Stomach (tissue), 9 donors: ENCODE results near the gene CAMK1. TPM values are rescaled to one million over a fixed set of nuclear protein-coding genes. Genes with fewer than 3 reads are reported as not detected.

Source experiments
- DNase-seq, 2 donors: peaks; one replicate each; pipeline versions ENCODE4 v3.0.0 to v3.0.0-alpha.2; 2013 to 2019
- H3K27ac ChIP-seq, 5 donors: fragments of 200-600 bp in 4 of 5; sonication (generic) in 4 of 5; one replicate each; pipeline ENCODE4 v1.5.1; 2013 to 2019; ENCODE audit warnings: mild to moderate bottlenecking in 1 of 5, moderate library complexity in 1 of 5
- H3K27me3 ChIP-seq, 3 donors: fragments of 200-600 bp; sonication (generic); one replicate each; pipeline ENCODE4 v1.5.1; 2017 to 2019; ENCODE audit warnings: mixed run types in 1 of 3
- H3K36me3 ChIP-seq, 4 donors: fragments of 200-600 bp; sonication (generic); 1 replicate in 3 of 4; 2 replicates in 1 of 4; pipeline ENCODE4 v1.5.1; 2016 to 2019
- H3K4me1 ChIP-seq, 4 donors: fragments of 200-600 bp; sonication (generic); one replicate each; pipeline ENCODE4 v1.5.1; 2016 to 2019
- H3K4me3 ChIP-seq, 4 donors: fragments of 200-600 bp; sonication (generic) in 3 of 4; one replicate each; pipeline ENCODE4 v1.5.1; 2016 to 2019; ENCODE audit warnings: mild to moderate bottlenecking in 1 of 4
- H3K9me3 ChIP-seq, 4 donors: fragments of 200-600 bp; sonication (generic); one replicate each; pipeline ENCODE4 v1.5.1; 2016 to 2019
- EP300 ChIP-seq: sonication (generic); formaldehyde crosslinking; IDR thresholded peaks from one replicate; pipeline ENCODE4 v1.6.1; 2017; ENCODE audit warnings: antibody characterized with exemption
- POLR2A ChIP-seq, 4 donors: fragments of 450-650 bp; IDR thresholded peaks; one replicate each; pipeline ENCODE4 v1.6.1; 2016; ENCODE audit warnings: antibody characterized with exemption in 4 of 4, control low read depth in 2 of 4, mild to moderate bottlenecking in 1 of 4, moderate library complexity in 1 of 4
- POLR2AphosphoS5 ChIP-seq, 3 donors: sonication (generic); formaldehyde crosslinking; IDR thresholded peaks; one replicate each; pipeline ENCODE4 v1.6.1; 2016; ENCODE audit warnings: antibody characterized with exemption in 3 of 3
- WGBS, 5 donors: extraction: QIAGEN DNeasy Blood & Tissue Kit in 3 of 5; methylation state at CpG; one replicate each; pipeline versions ENCODE4 v1.1.5 to v1.1.7; 2013 to 2018; 5-methylcytosine and 5-hydroxymethylcytosine counted together
- intact Hi-C: fragments of 100-400 bp; cut with DNase I; formaldehyde crosslinking; loops from one replicate; pipeline ENCODE4 v1.15.1; 2023; ENCODE audit warnings: low total_unique reads
- polyA plus RNA-seq, 3 donors: library from polyadenylated mRNA; stranded (reverse); fragments of 200-250 nt; gene quantifications; one replicate each; pipeline ENCODE4 v1.2.3, GENCODE V29; 2013
- total RNA-seq, 5 donors: library from RNA; depleted of rRNA; stranded (reverse); fragments of >200 nt; gene quantifications; one replicate each; pipeline versions ENCODE4 v1.1.0 to v1.2.3, GENCODE V29; 2014 to 2016
- TF ChIP-seq, protein P1 (sequence below), 7 experiments: fragments of 450-650 bp in 4 of 7; fragments of 200-600 bp in 3 of 7; sonication (generic) in 3 of 7; IDR thresholded peaks; one replicate each; pipeline ENCODE4 v1.5.1; 2016 to 2019; ENCODE audit warnings: antibody characterized with exemption in 7 of 7, control low read depth in 2 of 7, mild to moderate bottlenecking in 1 of 7
- donor health status: healthy with polysubstance abuse.
- donor health status: Bipolar disorder and iron deficiency.
- donor health status: healthy.

The CAMK1 gene
- total and polyA plus RNA-seq, 8 donors, result 14.3 to 61.1 (median 25.3) TPM

DNA sequence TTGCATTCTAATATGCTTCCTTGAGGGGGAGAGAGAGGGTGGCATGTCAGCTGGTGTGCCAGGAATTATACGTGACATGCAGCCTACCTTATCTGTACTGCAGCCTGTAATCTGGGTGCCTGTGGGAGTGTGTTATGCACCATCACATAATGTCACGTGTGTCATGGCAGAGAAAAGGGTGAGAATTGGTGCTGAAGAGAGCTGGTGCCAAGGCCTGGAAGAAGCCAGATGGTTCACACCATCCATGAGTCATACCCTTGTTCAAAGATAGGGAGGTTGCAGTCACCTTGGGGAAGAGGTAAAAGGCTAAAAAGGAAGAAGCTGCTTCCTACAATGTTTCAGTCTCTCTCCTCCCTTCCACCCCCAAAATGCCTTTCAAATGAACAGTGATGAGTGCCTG, 32.9 kb downstream of the CAMK1 start:
- Histone ChIP-seq H3K4me1 (peaks cover 19 to 58% (median 35%) of the 10 kb centered on the region in 4 donors), H3K4me3 (no peak overlapping the region), H3K36me3 (peaks cover 68 to 83% (median 79%) of the 10 kb centered on the region in 4 donors), H3K27ac (no peak overlapping the region), H3K27me3 (no peaks in the 10 kb centered on the region), H3K9me3 (no peaks in the 10 kb centered on the region)
- TF ChIP-seq, protein P1, sequence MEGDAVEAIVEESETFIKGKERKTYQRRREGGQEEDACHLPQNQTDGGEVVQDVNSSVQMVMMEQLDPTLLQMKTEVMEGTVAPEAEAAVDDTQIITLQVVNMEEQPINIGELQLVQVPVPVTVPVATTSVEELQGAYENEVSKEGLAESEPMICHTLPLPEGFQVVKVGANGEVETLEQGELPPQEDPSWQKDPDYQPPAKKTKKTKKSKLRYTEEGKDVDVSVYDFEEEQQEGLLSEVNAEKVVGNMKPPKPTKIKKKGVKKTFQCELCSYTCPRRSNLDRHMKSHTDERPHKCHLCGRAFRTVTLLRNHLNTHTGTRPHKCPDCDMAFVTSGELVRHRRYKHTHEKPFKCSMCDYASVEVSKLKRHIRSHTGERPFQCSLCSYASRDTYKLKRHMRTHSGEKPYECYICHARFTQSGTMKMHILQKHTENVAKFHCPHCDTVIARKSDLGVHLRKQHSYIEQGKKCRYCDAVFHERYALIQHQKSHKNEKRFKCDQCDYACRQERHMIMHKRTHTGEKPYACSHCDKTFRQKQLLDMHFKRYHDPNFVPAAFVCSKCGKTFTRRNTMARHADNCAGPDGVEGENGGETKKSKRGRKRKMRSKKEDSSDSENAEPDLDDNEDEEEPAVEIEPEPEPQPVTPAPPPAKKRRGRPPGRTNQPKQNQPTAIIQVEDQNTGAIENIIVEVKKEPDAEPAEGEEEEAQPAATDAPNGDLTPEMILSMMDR (IDR thresholded peaks at IDR 0.05), result no peak
- peak in 1 of 3 donors; percentile 4 for TF ChIP-seq POLR2AphosphoS5 (IDR thresholded peaks at IDR 0.05)
- intact Hi-C loops, result no loop called here
- WGBS, 5 donors, result 42 to 61% (median 54%) methylated on average over 2 of the region's 2 CpGs
- no peak for DNase-seq

DNA sequence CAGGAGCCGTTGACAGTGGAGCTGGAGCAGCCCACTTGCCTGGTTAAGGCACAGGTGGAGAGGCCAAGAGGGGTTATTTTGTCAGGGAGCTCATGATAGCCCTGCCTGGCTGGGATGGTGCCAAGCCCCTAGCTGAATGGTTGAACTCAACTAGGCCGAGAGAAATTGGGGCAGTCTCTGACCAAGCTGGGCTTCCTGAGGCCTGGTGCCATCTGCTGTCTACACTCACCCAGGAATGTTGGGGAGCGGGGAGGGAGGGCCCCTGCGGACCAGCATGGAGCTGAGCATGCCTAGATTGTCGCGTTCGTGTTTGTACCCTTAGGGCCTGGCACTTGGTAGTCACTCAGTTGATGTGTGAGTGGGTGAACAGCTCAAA, 37.0 kb downstream of the CAMK1 start:
- no peaks in the 10 kb centered on the region for H3K9me3 ChIP-seq
- peak overlapping the region; percentile 98 to 100 (median 100) for H3K4me3 ChIP-seq
- DNase-seq, result peak in 1 of 2 donors; percentile 25
- H3K27ac ChIP-seq, result peak overlapping the region in 3 of 5 donors; percentile 96 to 98 (median 97)
- WGBS, 5 donors, result 19 to 37% (median 34%) methylated on average over 7 of the region's 7 CpGs
- intact Hi-C loops, result no loop called here
- no peaks in the 10 kb centered on the region for H3K27me3 ChIP-seq
- peaks cover 24 to 65% (median 41%) of the 10 kb centered on the region in 4 donors for H3K4me1 ChIP-seq
- H3K36me3 ChIP-seq, result peaks cover 27 to 42% (median 37%) of the 10 kb centered on the region in 4 donors
- no peak for TF ChIP-seq POLR2A (IDR thresholded peaks at IDR 0.05)

DNA sequence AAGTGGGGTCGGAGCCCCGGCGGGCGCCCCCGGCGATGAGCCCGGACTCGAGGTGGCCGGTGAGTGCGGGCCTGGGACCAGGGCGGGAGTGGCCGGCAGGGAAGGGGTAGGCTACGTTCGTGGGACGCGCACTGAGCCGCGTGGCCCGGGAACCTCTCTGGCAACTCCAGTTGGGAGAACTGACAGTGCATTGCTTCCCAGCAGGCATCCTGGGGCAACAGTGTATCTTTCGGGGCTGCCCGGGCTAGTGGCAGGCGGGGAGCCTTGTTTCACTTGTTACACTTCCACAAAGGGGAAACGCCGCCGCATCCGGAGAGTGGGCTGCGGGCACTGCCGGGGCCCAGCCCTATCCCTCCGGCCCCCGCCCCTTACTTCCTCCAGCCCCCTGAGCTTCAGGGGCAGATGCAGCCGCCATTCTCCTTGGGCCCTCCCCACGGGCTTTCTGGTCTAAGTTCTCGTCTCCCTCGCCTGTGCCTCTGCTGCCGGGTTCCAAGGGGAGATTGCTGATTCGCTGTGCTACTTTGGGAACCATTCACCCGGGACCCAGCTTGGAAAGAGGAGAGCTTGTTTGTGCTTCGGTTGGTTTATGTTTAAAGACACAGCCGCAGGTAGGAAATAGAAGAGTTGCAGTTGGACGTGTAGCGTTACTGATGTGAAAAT, 37.5 kb downstream of the CAMK1 start:
- Histone ChIP-seq H3K4me1 (peaks cover 24 to 60% (median 41%) of the 10 kb centered on the region in 4 donors), H3K9me3 (no peaks in the 10 kb centered on the region), H3K27ac (peak overlapping the region; percentile 96 to 98 (median 97)), H3K27me3 (no peaks in the 10 kb centered on the region), H3K4me3 (peak overlapping the region; percentile 98 to 100 (median 100)), H3K36me3 (peaks cover 21 to 37% (median 32%) of the 10 kb centered on the region in 4 donors)
- TF ChIP-seq POLR2A (IDR thresholded peaks at IDR 0.05), result no peak
- TF ChIP-seq POLR2AphosphoS5 (IDR thresholded peaks at IDR 0.05), result no peak
- no peak for TF ChIP-seq EP300
- TF ChIP-seq, protein P1 (IDR thresholded peaks at IDR 0.05), result no peak
- peak; percentile 29 to 50 for DNase-seq
- intact Hi-C loops, result no loop called here
- 0 to 1% (median 1%) methylated on average over 18 to 41 of the region's 41 CpGs for WGBS, 5 donors

DNA sequence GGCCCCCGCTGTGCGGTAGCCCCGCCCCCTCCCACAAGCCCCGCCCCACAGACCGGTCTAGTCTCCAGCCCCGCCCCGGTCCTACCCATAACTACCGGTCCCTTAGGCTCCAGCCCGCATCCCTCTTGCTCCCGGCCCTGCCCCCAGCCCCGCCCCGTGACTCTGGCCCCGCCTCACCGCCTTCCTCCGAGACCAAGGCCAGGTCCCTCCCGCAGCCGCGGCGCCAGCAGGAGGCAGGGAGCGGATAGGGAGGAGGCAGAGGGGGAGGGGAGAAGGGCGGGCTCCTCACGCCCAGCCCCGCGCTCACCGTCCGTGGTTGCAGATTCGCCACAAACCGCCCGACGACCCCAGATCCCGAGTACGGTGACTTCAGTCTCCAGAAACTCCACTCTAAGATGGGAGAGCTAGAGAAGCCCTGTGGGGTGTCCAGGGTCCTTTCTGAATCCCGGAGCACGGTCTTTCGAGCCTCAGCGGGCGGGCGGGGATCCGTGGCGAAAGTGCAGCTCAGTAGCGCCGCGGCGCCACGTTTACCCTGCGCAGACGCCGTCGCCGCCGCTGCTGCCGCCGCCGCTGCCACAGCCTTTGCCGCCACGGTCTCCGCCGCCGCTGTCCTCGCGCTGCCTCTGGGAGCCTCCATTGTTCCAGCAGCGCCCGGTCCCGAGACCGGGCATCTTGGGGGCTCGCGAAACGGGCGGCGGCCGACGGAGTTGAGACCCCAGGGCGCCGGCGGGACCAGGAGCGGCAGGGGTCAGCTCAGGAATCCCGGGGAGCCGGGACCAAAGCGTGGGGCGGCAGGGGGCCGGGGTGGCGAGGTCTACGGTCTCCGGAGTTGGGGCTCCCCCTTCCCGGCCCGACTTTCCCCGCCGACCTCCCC, 38.3 kb downstream of the CAMK1 start, which contains the start of gene BRPF1:
Gene BRPF1, plus strand, starts transcription at position 530 of the 874 bp plus-strand sequence. CDS start 2,406 bp downstream, outside the sequence.
- peak within 1 kb of the TSS; percentile 98 to 100 (median 100) for H3K4me3 ChIP-seq
- H3K27ac ChIP-seq, result peak within 1 kb of the TSS; percentile 96 to 98 (median 97)
- no peaks in the 10 kb centered on the region for H3K9me3 ChIP-seq
- peak; percentile 100 for DNase-seq
- 0 to 2% (median 1%) methylated on average over 29 to 88 of the region's 88 CpGs for WGBS, 5 donors
- intact Hi-C loops, result no loop called here
- TF ChIP-seq, protein P1 (IDR thresholded peaks at IDR 0.05), result no peak
- no peak for TF ChIP-seq POLR2A (IDR thresholded peaks at IDR 0.05)
- no peak for TF ChIP-seq EP300
- peak; percentile 54 to 87 (median 64) for TF ChIP-seq POLR2AphosphoS5 (IDR thresholded peaks at IDR 0.05)
- H3K36me3 ChIP-seq, result peaks cover 15 to 29% (median 25%) of the 10 kb centered on the region in 4 donors
- no peaks in the 10 kb centered on the region for H3K27me3 ChIP-seq
- H3K4me1 ChIP-seq, result peaks cover 22 to 52% (median 37%) of the 10 kb centered on the region in 4 donors
